H54 (cell line): ENCODE measurements around the gene SPINK6.
A peak's percentile ranks its signal among the peaks of the same experiment; 100 is the strongest.

Source experiments
- DNase-seq: peaks from one replicate; pipeline ENCODE4 v3.0.0; 2011; ENCODE audit warnings: low spot score, mixed read lengths; ENCODE audit not compliant: insufficient read length
- FAIRE-seq: peaks from 3 replicates; lab custom pipeline; 2011; peaks lifted over from hg19 to GRCh38; lab: Jason Lieb, UNC
- POLR2A ChIP-seq: IDR thresholded peaks from 2 replicates; pipeline ENCODE4 v1.6.1; 2011; ENCODE audit warnings: low read depth, mild to moderate bottlenecking, low read length

The SPINK6 gene

DNA sequence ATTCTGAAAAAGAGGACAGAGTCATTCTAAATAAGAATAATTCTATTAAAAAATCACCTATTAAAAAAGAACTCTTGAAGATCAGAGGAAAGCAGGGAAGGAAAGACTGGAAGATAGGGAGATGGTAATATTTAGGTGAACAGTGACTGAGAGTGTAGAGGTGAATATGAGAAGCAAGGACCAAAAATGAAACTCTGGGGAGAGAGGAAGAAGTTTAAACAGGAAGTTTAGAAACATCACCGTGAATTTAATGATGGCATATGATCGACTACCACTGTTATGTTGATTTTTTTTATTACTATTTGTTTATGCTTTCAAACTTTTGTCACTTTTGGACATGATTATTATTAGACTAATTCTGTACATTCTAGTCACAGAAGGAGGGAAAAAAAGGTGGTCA, 1.7 kb upstream of the SPINK6 start:
- no peak for TF ChIP-seq POLR2A
- FAIRE-seq: no peak
- DNase-seq: no peak

DNA sequence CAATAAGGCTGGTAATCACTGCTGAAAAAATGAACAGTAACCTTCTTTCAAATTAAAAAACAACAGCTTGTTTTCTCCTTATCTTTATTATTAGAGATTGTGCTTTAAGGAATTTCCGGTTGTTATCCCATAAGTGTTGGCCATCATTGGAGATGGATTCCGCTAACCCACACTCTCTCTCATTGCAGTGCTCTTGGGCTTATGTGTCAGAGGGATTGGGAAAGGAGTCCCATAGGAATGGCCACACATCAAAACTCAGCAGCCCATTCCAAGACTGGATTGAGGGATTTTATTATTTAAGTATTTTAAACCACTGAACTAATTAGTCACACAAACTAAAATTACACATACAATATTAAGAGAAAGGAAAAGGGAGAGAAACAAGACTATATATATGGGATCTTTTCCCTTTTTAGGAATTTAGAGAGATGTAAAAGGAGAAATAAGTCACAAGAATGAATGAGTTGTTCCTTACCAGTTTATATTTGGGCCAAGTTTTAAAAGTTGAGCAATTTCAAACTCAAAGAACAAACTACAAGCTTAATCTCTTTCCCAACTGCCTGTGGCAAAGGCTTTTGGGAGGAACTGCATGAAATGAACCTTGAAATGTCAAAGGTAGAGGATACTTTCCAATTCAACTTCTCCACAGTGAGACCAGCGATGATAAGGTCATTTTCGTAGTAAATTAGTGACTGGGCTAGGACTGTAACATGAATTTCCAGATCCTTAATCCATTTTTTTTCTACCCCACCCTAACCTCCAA, 2.4 kb downstream of the SPINK6 start:
- FAIRE-seq (no peak), DNase-seq (no peak)
- no peak for TF ChIP-seq POLR2A

DNA sequence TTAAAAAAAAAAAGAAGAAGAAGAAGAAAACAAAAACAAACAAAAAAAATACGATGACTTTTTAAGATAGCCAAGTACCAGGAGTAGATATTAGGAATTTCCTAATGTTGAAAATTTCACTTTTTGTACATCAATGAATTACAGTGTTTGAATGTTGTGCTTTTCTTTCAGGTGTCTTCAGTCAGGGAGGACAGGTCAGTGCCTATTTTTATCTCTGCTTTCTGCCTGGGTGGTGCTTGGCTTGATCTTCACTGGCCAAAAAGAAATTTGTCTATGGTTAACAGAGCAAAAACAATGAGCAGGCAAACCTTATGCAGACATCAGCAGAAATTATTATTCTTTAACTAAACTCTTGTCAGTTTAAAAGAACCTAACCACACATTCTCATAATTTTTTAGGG, 3.0 kb downstream of the SPINK6 start:
- no peak for TF ChIP-seq POLR2A
- no peak for FAIRE-seq
- no peak for DNase-seq

DNA sequence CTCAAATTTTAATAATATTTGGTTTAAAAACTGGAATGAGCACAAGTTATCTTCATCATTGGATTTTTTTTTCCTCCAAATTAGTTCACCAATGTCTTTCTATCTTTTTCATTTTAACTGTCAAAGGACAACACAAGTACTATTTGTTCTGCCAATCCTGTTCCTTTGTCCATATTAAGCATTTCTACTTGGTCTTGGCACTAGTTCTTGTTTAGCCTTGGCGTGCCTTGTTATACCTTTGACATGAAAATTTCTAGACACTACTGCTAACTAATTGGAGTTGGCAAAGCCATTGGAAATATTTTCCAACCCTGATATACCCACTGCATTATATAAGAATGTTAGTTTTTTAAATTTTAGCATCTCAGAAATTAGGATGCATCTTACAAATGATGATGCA, 3.8 kb downstream of the SPINK6 start:
- no peak for FAIRE-seq
- DNase-seq: no peak
- no peak for TF ChIP-seq POLR2A

DNA sequence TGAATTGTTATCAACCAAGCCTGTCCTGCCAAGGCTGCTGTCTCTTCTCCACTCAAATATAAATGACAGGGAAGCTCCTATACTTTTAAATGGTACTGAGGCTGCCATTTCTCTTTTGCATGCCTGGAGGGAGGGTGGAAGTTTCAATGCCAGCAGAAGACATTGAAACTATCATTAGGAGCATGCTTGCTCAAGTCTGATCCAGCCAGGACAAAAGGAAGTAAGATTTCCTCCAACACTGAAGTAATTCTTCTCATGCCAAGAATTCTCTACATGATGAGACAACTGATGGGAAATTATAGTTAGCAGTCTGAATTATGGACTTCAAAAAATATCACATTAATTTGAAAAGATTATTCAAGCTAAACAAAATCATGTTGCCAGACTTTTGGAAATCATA, 5.4 kb downstream of the SPINK6 start:
- no peak for TF ChIP-seq POLR2A
- DNase-seq (no peak), FAIRE-seq (no peak)

DNA sequence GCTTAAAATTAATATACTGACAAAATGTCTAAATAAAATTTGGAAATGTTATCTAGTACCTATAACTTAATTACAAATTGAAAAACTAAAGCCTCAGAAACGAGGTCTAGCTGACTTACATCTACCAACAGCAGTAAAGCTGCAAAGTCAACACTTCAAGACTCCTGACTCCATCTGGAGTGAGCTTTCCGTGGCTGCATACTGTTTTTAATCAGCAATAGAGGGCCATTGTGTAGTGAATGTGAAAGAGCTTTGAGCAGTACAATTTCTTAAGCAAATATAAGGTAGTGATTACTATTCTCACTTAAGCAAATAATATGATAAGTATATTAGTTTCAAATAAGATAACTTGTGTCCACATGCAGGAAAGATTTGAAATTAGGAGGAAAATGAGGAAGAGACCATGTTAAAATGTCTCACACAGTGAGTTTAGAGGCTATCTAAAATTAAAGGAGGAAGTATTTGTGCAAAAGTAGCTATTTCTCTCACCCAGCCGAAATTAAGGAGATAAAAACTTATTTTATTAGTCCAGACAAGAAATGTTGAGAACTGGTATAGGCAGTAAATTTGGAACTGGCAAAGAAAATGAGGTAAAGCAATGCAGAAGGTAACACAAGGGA, 6.4 kb downstream of the SPINK6 start:
- DNase-seq (no peak), FAIRE-seq (no peak)
- TF ChIP-seq POLR2A: no peak

DNA sequence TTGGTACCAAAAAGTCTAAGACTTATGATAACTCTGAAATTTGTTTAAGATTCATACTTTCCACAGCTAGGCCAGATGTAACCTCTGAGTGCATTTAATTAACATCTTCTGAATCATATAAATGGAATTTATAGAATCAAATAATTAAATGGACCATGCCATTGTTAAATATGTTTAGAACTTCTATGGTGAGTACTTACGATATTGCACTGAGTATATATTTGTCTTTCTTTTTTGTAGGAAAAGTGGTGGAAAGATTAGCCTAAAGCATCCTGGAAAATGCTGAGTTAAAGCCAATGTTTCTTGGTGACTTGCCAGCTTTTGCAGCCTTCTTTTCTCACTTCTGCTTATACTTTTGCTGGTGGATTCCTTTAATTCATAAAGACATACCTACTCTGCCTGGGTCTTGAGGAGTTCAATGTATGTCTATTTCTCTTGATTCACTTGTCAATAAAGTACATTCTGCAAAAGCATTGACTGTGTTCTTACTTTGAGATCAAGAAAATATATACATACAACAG, 11.9 kb downstream of the SPINK6 start:
- DNase-seq (no peak), FAIRE-seq (no peak)
- TF ChIP-seq POLR2A: no peak

DNA sequence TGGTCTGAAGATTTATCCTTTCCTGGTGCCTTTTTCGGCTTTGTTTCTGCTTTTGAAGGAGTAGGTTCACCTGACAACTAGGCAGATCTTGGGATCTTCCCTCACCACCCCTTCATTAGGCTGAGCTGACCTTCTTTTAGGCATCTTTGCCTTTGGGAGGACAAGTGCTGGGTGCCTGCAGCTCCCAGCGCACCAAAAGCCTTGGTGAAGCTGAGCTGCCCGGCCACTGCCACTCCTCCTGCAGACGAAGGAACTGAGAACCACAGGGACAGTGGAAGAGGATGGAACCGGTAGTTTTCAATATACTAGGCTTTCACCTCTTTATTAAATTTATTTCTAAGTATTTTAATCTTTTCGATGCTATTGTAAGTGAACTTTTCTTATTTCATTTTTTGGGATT, 18.7 kb downstream of the SPINK6 start:
- DNase-seq (no peak), FAIRE-seq (no peak)
- no peak for TF ChIP-seq POLR2A

DNA sequence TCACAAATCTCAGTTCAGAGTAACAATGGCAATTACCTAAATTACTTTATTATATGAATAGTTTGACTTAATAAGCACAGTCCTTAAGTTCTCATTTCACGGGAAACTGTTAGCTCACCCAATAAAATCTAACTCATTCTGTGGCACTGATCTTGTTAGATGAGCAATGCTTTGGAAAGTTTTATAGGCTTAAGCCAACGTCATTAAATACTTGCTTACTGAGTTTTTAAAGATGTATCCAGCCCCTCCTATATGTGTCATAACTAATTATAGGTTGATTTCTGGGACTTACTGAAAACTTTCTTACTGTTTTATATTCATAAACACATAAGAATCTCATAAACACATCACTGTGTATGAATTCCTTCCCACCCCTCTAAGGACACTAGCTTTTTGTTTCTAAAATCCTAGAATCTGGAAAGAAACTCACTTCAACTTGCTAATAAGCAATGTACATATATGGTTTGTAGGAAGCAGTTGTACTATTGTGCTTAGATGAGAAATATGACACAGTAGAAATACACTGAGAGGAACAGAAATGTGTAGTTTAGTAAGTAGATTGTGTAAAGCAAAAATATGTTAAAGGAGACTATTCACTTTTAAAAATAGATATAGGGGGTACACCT, 21.4 kb downstream of the SPINK6 start:
- DNase-seq: no peak
- FAIRE-seq: peak; percentile 15
- no peak for TF ChIP-seq POLR2A

DNA sequence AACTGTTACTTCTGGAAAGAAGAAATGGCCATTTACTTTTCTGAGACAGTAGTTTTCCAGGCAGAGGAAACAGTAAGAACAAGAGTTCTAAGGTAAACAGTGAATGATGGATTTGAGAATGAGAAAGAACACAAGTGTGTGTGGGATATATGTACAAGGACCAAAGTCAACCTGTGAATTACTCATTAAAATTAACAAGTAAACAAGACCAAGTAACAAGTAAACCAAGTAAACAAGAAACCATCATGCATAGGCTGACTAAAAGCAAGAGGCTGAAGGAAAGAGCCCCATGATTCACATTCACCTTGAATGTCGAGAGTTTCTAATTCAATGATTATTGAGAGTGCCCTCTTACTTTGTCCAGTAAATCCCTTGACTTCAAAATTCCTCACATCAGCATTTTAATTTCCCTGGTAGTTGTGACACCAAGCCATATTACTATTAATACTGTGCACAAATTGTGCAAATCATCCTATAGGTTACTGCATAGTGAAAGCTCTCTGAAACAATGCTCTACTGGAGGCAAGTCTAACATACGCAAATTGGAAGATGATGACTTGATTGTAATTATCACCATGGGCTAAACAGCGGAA, 25.6 kb downstream of the SPINK6 start:
- FAIRE-seq: peak; percentile 30
- DNase-seq: no peak
- TF ChIP-seq POLR2A: no peak

DNA sequence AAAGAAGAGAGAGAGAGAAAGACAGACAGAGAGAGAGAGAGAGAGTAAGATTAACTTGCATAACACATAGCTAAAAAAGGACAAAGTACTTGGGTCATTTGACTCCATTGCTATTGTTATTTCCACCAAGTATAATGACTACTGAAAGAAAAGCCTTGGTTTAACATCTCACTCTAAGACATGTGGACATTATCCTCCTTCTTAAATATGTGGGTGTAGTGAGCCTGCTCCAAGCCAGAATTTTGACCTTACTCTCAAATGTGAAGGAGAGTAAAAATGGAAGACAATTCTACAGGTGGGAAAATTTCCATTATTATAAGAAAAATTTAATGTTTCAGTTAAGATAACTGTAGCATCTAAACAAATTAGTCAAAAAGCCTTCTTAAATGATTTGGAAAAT, 27.0 kb downstream of the SPINK6 start:
- TF ChIP-seq POLR2A: no peak
- no peak for DNase-seq
- no peak for FAIRE-seq

DNA sequence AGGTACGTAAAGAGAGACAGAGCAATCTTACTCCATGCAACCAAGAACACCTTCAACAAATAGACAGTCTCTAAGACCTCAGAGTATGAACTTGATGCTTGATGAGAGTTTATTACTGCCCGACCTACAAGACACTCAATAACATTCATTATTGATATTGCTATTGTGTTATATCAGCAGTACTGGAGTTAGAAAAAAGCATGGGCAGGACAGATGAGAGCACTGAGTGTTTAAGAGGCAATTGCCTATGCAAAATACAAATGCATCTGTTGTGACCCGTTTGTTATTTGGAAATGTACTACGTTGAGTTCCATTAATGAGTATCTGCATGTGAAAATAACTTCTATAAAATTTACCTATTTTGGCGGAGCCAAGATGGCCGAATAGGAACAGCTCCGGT, 27.4 kb downstream of the SPINK6 start:
- TF ChIP-seq POLR2A: no peak
- DNase-seq (no peak), FAIRE-seq (no peak)

DNA sequence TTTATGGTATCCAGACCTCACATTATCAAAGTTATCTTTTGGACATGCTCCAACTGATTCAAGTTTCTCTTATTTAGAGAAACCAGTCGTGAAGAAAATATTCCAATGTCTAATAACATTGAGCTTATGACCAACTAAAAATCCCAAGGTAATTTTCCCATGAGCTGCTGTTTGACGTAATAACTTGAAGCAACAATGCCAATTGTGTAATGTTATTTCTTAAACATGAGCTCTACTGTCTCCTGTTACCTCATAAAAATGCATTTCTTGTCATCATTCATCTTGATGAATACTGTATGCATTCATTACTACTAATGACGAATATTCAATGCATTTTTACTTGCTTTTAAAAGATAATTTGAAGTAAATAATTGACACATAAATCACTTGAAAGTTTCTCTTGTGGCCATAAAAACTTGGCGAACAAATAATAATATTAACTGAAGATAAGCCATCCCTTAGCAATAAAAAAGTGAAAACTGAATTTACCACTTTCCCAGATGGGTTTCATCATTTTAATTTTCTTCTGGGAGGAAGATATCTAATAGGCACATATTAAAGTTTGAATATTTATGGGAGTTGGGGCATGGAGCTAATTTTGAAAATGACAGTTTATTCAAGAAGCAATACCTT, 35.1 kb downstream of the SPINK6 start:
- no peak for TF ChIP-seq POLR2A
- no peak for FAIRE-seq
- DNase-seq: no peak

DNA sequence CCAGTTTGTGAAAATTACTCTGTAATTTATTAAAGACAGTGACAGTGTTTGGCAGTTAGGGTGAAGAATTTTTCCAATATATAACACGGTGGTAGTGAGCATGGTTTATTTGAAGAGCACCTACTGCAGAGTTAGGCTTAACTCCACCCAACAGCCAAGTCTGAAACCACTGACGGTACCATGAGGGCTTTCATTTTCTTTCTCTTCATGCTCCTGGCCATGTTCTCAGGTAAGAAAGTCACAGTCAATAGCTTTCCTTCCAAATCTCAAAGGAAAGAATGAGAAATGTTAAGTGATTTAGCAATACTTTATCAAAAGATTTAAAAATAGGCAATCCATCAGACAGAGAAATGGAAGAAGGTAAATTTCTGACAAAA, 35.6 kb downstream of the SPINK6 start, which contains the start of gene MARCOL:
Gene MARCOL (plus strand): TSS at position 108 of the 377 bp plus-strand sequence. CDS start 73 bp downstream, at position 181.
- no peak for FAIRE-seq
- no peak for TF ChIP-seq POLR2A

More for the DNA sequence above, 35.6 kb downstream of the SPINK6 start, which contains the start of gene MARCOL:
- no peak for DNase-seq
